ENCODE data around the gene GRM7. TPM values are rescaled to one million over a fixed set of nuclear protein-coding genes. Genes with fewer than 3 reads are reported as not detected.

GRM7 gene
- polyA plus RNA-seq, 3 donors: not detected

DNA sequence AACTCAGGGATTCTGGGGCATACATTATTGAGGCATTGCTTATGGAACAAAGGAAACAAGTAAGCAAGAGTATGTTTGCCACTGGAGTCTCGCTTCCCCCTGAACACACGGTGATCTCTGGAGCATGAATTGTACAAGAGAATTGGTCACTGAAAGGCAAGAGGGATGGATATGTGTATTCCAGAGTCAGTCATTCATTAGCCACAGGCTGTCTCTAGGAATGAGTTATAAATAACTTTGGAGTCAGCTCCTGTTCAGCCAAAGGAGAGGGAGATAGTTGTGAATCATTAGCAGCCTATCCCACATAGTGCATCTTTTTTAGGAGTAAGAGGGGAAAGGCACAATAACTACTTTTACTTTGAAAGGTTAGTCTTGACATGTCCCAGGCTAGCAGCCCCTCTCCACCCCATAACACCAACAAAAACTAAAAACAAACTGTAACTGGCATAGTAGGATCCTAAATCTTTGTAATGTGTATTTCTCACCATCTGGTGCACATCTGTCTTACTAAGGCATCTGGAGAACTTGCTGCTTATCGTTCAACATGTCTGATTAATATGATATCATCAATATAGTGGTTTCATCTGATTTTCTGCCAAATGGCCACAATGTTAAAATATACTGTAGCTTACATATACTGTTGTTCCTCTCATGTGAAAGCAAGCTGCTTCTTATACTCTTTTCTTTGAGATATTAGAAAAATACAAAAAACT, 462.2 kb downstream of the GRM7 start:
- H3K27ac Mint-ChIP-seq: no peak overlapping the region
- H3K36me3 Mint-ChIP-seq: no peaks in the 10 kb centered on the region
- H4K20me1 ChIP-seq (ENCODE audit: insufficient read depth, low read length): no peaks in the 10 kb centered on the region
- H2AFZ ChIP-seq (ENCODE audit: insufficient read depth, low read depth, low read length, poor library complexity, severe bottlenecking): no peak overlapping the region
- H3K79me2 ChIP-seq (ENCODE audit: insufficient read depth, low read length): no peaks in the 10 kb centered on the region
- intact Hi-C loops (cut with micrococcal nuclease): no loop called here
- H3K27ac ChIP-seq (ENCODE audit: low read depth in 1 of 2, low read length in 2 of 2): no peak overlapping the region
- WGBS (ENCODE audit: insufficient coverage): no CpG with 5 or more reads among the region's 3 CpGs
- no peak overlapping the region for H3K4me3 ChIP-seq (replicated peaks in 1 of 3; ENCODE audit: low read depth in 2 of 3, low read length in 3 of 3)
- no peaks in the 10 kb centered on the region for H3K36me3 ChIP-seq (replicated peaks in 1 of 2; ENCODE audit: control insufficient read depth in 1 of 2, insufficient read depth in 2 of 2, low read length in 2 of 2)
- no peak overlapping the region for H3K9ac ChIP-seq (ENCODE audit: insufficient read depth, low read length, poor library complexity, severe bottlenecking)
- H3K9me3 Mint-ChIP-seq: peaks cover 0 to 2% (median 0%) of the 10 kb centered on the region in 7 donors
- H3K4me1 Mint-ChIP-seq: no peaks in the 10 kb centered on the region
- no peaks in the 10 kb centered on the region for H3K27me3 ChIP-seq (ENCODE audit: control insufficient read depth in 2 of 2, insufficient read depth in 2 of 2, low read length in 2 of 2)
- no peaks in the 10 kb centered on the region for H3K4me1 ChIP-seq (ENCODE audit: control insufficient read depth in 1 of 2, insufficient read depth in 2 of 2, low read length in 2 of 2)
- no peaks in the 10 kb centered on the region for H3K9me3 ChIP-seq (replicated peaks in 1 of 2; ENCODE audit: control insufficient read depth in 1 of 2, insufficient read depth in 1 of 2, low read length in 2 of 2)
- no peak overlapping the region for H3K4me2 ChIP-seq (replicated peaks; ENCODE audit: extremely low read depth, low read length, poor library complexity, severe bottlenecking)
- no peak overlapping the region for H3K4me3 Mint-ChIP-seq
- no peak for DNase-seq
- TF ChIP-seq, protein P1, sequence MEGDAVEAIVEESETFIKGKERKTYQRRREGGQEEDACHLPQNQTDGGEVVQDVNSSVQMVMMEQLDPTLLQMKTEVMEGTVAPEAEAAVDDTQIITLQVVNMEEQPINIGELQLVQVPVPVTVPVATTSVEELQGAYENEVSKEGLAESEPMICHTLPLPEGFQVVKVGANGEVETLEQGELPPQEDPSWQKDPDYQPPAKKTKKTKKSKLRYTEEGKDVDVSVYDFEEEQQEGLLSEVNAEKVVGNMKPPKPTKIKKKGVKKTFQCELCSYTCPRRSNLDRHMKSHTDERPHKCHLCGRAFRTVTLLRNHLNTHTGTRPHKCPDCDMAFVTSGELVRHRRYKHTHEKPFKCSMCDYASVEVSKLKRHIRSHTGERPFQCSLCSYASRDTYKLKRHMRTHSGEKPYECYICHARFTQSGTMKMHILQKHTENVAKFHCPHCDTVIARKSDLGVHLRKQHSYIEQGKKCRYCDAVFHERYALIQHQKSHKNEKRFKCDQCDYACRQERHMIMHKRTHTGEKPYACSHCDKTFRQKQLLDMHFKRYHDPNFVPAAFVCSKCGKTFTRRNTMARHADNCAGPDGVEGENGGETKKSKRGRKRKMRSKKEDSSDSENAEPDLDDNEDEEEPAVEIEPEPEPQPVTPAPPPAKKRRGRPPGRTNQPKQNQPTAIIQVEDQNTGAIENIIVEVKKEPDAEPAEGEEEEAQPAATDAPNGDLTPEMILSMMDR (IDR thresholded peaks at IDR 0.05): no peak
- no peaks in the 10 kb centered on the region for H3K27me3 Mint-ChIP-seq (ENCODE audit: low read depth in 3 of 3)

DNA sequence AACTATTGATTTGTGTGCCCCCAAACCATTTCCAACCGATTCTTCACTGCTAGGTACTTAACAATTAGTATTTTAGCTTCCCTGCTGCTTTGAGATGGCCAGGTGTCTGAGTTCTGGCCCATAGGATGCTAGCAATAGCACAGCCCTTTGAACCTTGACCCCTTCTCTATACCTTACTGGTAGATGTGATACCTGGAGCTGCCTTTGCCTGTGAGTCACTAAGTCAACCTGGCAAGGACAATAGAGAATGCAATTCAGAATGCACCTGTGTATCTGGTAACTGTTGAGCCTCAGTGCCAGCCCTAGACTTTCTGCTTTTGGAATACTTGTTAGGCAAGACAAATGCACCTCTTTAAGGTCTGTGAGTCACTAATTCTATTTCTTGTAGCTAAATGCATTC, 467.4 kb downstream of the GRM7 start:
- H3K9ac ChIP-seq (ENCODE audit: insufficient read depth, low read length, poor library complexity, severe bottlenecking): no peak overlapping the region
- H3K4me2 ChIP-seq (replicated peaks; ENCODE audit: extremely low read depth, low read length, poor library complexity, severe bottlenecking): no peak overlapping the region
- TF ChIP-seq, protein P1 (IDR thresholded peaks at IDR 0.05): no peak
- H3K4me1 Mint-ChIP-seq: no peaks in the 10 kb centered on the region
- H3K79me2 ChIP-seq (ENCODE audit: insufficient read depth, low read length): no peaks in the 10 kb centered on the region
- no peak overlapping the region for H3K27ac ChIP-seq (ENCODE audit: low read depth in 1 of 2, low read length in 2 of 2)
- H4K20me1 ChIP-seq (ENCODE audit: insufficient read depth, low read length): no peaks in the 10 kb centered on the region
- WGBS (ENCODE audit: insufficient coverage): no CpG with 5 or more reads among the region's 1 CpG
- H2AFZ ChIP-seq (ENCODE audit: insufficient read depth, low read depth, low read length, poor library complexity, severe bottlenecking): no peak overlapping the region
- H3K4me3 Mint-ChIP-seq: no peak overlapping the region
- no peaks in the 10 kb centered on the region for H3K27me3 Mint-ChIP-seq (ENCODE audit: low read depth in 3 of 3)
- H3K36me3 Mint-ChIP-seq: no peaks in the 10 kb centered on the region
- intact Hi-C loops (cut with micrococcal nuclease): no loop called here
- no peaks in the 10 kb centered on the region for H3K27me3 ChIP-seq (ENCODE audit: control insufficient read depth in 2 of 2, insufficient read depth in 2 of 2, low read length in 2 of 2)
- H3K9me3 Mint-ChIP-seq: peaks cover 2 to 11% (median 7%) of the 10 kb centered on the region in 7 donors
- no peaks in the 10 kb centered on the region for H3K36me3 ChIP-seq (replicated peaks in 1 of 2; ENCODE audit: control insufficient read depth in 1 of 2, insufficient read depth in 2 of 2, low read length in 2 of 2)
- H3K4me3 ChIP-seq (replicated peaks in 1 of 3; ENCODE audit: low read depth in 2 of 3, low read length in 3 of 3): no peak overlapping the region
- no peak for DNase-seq
- H3K4me1 ChIP-seq (ENCODE audit: control insufficient read depth in 1 of 2, insufficient read depth in 2 of 2, low read length in 2 of 2): no peaks in the 10 kb centered on the region
- no peak overlapping the region for H3K27ac Mint-ChIP-seq
- H3K9me3 ChIP-seq (replicated peaks in 1 of 2; ENCODE audit: control insufficient read depth in 1 of 2, insufficient read depth in 1 of 2, low read length in 2 of 2): peaks cover 5 to 8% of the 10 kb centered on the region in 2 donors

Measured in CD14-positive monocyte (primary cell).